ENCODE measurements around the gene PRKCSH.

Gene PRKCSH

GRCh38 chr19:11435833-11436313, 438 bp downstream of the PRKCSH start:
- H3K4me3 ChIP-seq (ENCODE audit: low read depth, low read length), result peak overlapping the region; percentile 96
- no peak for TF ChIP-seq CTCF (IDR thresholded peaks at IDR 0.05; ENCODE audit: low read depth, low read length)

- H3K4me3 ChIP-seq (ENCODE audit: low read depth, low read length), result no peak overlapping the region
- no peak for TF ChIP-seq CTCF (IDR thresholded peaks at IDR 0.05; ENCODE audit: low read depth, low read length)
Measured at GRCh38 chr19:11437955-11438354, 2.5 kb downstream of the PRKCSH start.

GRCh38 chr19:11444059-11444458, 8.6 kb downstream of the PRKCSH start:
- no peak for TF ChIP-seq CTCF (IDR thresholded peaks at IDR 0.05; ENCODE audit: low read depth, low read length)
- H3K4me3 ChIP-seq (ENCODE audit: low read depth, low read length), result no peak overlapping the region

- TF ChIP-seq CTCF (IDR thresholded peaks at IDR 0.05; ENCODE audit: low read depth, low read length), result no peak
- H3K4me3 ChIP-seq (ENCODE audit: low read depth, low read length), result no peak overlapping the region
Measured at GRCh38 chr19:11445141-11445540, 9.7 kb downstream of the PRKCSH start.

GRCh38 chr19:11446271-11446651, 10.8 kb downstream of the PRKCSH start:
- TF ChIP-seq CTCF (IDR thresholded peaks at IDR 0.05; ENCODE audit: low read depth, low read length), result no peak
- H3K4me3 ChIP-seq (ENCODE audit: low read depth, low read length), result no peak overlapping the region

- TF ChIP-seq CTCF (IDR thresholded peaks at IDR 0.05; ENCODE audit: low read depth, low read length), result peak; percentile 91
- H3K4me3 ChIP-seq (ENCODE audit: low read depth, low read length), result no peak overlapping the region
Measured at GRCh38 chr19:11446652-11447301, 11.3 kb downstream of the PRKCSH start.

GRCh38 chr19:11447347-11448262, 12.2 kb downstream of the PRKCSH start:
- no peak for TF ChIP-seq CTCF (IDR thresholded peaks at IDR 0.05; ENCODE audit: low read depth, low read length)
- H3K4me3 ChIP-seq (ENCODE audit: low read depth, low read length), result no peak overlapping the region

Measured in WI38 (cell line).